ENCODE measurements around the gene PTPN4.
A peak's percentile ranks its signal among the peaks of the same experiment; 100 is the strongest.
"Not testable (repeated sequence)": the region's sequence is repeated elsewhere in the genome, so short reads cannot be mapped to it uniquely, and the experiment has no call there.

The PTPN4 gene

GRCh38 chr2:119950966-119951365 lies 191.2 kb downstream of the PTPN4 start:
- DNase-seq = no peak

- DNase-seq = no peak
Observed at GRCh38 chr2:119958670-119959268, 199.0 kb downstream of the PTPN4 start.

- DNase-seq = no peak
Observed at GRCh38 chr2:119960821-119961220, 201.1 kb downstream of the PTPN4 start.

- DNase-seq = no peak
Observed at GRCh38 chr2:119981896-119982295, 222.2 kb downstream of the PTPN4 start.

- DNase-seq = no peak
Observed at GRCh38 chr2:119982506-119982905, 222.8 kb downstream of the PTPN4 start.

DNA sequence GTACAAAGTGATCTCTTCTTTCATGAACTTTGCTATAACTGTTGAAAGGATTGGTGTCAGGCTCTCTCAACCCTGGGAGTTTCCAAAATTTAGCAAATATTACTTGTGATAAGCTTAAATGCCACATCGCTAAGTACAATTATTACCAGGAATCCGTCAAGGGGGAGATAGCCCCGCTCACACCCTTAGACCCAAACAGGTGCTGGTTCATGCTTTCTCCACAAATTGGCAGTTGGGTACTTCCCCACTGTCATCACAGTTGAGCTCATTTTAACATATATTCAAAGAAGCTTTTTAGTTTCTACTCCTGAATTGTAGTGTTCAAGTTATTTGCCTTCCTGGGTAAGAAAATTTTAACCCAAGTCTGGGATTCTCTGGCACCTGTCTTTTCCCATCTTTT lies 223.4 kb downstream of the PTPN4 start:
- DNase-seq = no peak

GRCh38 chr2:119996148-119996547 lies 236.4 kb downstream of the PTPN4 start:
- DNase-seq = no peak

- DNase-seq = not testable (repeated sequence)
Observed at GRCh38 chr2:119996896-119997891, 237.5 kb downstream of the PTPN4 start.

GRCh38 chr2:120001471-120001870 lies 241.7 kb downstream of the PTPN4 start:
- no peak for DNase-seq

DNA sequence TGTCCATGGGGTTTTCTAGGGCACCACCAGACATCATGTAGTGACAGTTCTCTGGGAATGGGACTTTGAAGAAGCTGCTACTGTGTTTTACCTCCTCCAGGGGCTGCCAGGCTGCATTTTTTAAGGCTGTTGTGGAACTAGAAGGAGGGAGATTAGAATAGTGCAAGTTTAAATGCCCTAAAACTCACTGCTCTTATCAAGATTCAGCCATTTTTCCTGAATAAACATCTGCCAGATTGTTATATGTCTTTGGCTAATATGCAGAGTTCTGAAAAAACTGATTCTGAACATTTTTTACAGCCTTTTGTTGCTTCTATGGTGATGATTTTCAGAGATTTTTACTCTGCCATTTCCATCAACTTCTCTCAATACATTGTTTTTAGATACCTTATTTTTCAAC lies 244.5 kb downstream of the PTPN4 start:
- DNase-seq = no peak

GRCh38 chr2:120005834-120006521 lies 246.3 kb downstream of the PTPN4 start:
- DNase-seq = no peak

GRCh38 chr2:120007851-120008250 lies 248.1 kb downstream of the PTPN4 start:
- DNase-seq = no peak

- DNase-seq = no peak
Observed at GRCh38 chr2:120012363-120012762, 252.6 kb downstream of the PTPN4 start.

DNA sequence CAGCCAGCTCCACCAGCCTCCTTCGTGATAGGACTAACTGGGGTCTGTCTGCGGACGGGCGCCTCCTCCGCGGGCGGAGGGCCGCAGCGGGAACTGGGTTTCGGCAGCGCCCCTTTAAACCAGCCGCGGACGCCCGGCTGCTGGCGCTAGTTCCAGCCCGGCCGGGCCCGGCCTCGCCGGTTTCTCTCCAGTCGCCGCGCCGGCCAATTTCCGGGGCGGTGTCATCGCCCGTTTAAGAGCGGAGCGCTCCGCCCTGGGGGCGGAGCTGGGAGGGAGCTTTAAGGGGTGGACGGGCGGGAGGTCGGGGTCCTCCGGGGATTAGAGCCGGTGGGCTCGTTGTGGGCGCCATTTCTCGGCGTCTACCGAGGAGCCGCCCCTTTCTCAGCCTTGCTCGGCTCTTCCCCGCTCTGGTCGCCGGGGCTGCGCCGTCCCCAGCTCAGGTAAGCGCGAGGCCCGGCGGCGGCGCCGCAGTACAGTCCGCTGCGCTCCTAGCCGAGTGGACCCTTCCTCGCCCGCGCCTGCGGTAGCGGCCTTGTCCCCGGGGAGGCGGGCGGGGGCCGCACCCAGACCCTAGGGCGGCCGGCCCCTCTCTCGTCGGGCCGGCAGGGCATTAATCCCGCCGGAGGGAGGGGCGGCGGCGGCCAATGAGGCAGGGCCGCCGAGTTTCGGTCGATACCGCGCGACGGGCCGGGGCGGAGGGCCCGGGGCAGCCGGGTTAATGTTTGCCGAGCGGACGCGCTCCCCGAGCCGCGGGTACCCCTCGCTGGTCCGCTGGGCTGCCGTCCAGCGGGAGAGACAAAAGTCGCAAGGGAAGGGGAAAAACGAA lies 253.3 kb downstream of the PTPN4 start, which contains the start of gene EPB41L5:
Gene EPB41L5 (plus strand): TSS at position 307 of the 826 bp plus-strand sequence. CDS start 6,008 bp downstream, outside the sequence.
- peak; percentile 76 to 86 for DNase-seq

DNA sequence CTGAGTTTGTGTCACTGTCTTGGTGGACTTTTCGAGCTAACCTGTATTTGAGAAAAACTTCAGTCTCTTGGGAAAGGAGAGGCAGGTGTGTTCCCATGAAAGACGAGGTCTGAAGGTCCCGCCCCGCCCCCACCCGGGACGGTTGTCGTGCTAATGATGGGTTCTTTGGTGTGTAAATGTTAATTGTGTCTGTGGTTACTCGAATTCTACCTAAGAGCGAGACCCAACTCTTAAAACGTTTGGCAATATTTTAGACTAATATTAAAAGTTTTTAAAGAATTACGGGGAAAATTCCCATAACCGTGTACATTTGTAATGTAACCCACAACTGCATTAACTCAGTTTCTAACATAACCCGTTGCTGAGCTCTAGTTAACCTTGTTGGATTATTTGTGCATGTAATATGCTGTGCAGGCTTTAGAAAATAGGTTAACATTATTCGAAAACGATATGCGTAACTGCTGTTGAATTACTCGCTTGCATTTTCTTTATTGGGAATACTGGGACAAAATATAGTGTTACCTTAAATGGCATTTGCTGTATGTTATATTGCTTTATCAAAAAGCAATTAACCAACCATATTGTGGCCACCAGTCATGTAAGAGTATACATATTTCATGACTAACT lies 254.0 kb downstream of the PTPN4 start:
- no peak for DNase-seq

GRCh38 chr2:120014226-120014980 lies 254.7 kb downstream of the PTPN4 start:
- no peak for DNase-seq

- no peak for DNase-seq
Observed at GRCh38 chr2:120016800-120017199, 257.1 kb downstream of the PTPN4 start.

GRCh38 chr2:120017201-120017600 lies 257.5 kb downstream of the PTPN4 start:
- DNase-seq = no peak

DNA sequence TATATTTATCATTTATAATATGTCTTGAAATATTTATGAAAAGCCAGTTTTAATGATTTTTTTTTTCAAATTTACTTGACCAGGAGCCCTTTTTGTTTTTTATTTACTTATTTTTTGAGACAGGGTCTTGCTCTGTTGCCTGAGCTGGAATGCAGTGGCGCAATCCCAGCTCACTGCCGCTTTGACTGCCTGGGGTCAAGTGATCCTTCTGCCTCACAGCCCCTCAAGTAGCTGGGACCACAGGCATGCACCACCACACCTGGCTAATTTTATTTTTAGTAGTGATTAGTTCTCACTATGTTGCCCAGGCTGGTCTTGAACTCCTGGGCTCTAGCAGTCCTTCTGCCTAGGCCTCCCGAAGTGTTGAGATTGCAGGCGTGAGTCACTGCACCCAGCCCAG lies 258.8 kb downstream of the PTPN4 start:
- no peak for DNase-seq

- no peak for DNase-seq
Observed at GRCh38 chr2:120020554-120020953, 260.8 kb downstream of the PTPN4 start.

DNA sequence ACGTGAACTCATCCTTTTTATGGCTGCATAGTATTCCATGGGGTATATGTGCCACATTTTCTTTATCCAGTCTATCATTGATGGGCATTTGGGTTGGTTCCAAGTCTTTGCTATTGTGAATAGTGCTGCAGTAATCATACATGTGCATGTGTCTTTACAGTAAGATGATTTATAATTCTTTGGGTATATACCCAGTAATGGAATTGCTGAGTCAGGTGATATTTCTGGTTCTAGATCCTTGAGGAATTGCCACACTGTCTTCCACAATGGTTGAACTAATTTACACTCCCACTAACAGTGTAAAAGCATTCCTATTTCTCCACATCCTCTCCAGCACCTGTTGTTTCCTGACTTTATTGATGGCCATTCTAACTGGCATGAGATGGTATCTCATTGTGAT lies 262.8 kb downstream of the PTPN4 start:
- DNase-seq = not testable (repeated sequence)
